Measurements from ENCODE around the gene TAS2R39. TPM values are rescaled to one million over a fixed set of nuclear protein-coding genes. Genes with fewer than 3 reads are reported as not detected.

The TAS2R39 gene
- total RNA-seq, 2 experiments from 2014 or later: not detected

- no peak overlapping the region for H3K27ac Mint-ChIP-seq
- DNase-seq (no peak), ATAC-seq (ENCODE audit: poor library complexity) (no peak)
- no peak overlapping the region for H3K4me3 Mint-ChIP-seq
- no peaks in the 10 kb centered on the region for H3K9me3 Mint-ChIP-seq
- no peak for TF ChIP-seq CTCF (IDR thresholded peaks at IDR 0.05)
- H3K27me3 Mint-ChIP-seq: peaks cover 15% of the 10 kb centered on the region
- Histone ChIP-seq H3K4me3 (ENCODE audit: low read length) (no peak overlapping the region), H3K27ac (ENCODE audit: low read depth in 1 of 2, low read length in 2 of 2) (no peak overlapping the region), H3K27me3 (ENCODE audit: control insufficient read depth in 1 of 2, insufficient read depth in 2 of 2, low read length in 2 of 2) (peaks cover 0 to 6% of the 10 kb centered on the region in 2 experiments), H3K9me3 (ENCODE audit: control insufficient read depth in 1 of 2, insufficient read depth in 1 of 2, low read length in 2 of 2) (no peaks in the 10 kb centered on the region), H3K36me3 (ENCODE audit: insufficient read depth, low read length) (no peaks in the 10 kb centered on the region), H3K4me1 (ENCODE audit: insufficient read depth, low read length) (no peaks in the 10 kb centered on the region)
- no peaks in the 10 kb centered on the region for H3K36me3 Mint-ChIP-seq (ENCODE audit: low read depth)
- intact Hi-C loops (cut with DNase I, micrococcal nuclease): loop anchor here (5.0 to 10.0 kb wide), 9 partner anchors 333 to 916 kb away; partner anchors contain the start of genes EPHB6 (in 1 of the 2) and TRPV6 (in 1 of the 2)
- ChIA-PET CTCF (interaction anchor here (0.7 to 0.9 kb wide), 2 partner anchors 23 to 154 kb away, joined by 3 read pairs; no protein-coding TSS in a partner anchor), POLR2A (no interaction called here)
- no peaks in the 10 kb centered on the region for H3K4me1 Mint-ChIP-seq (ENCODE audit: low read depth)
Observed at GRCh38 chr7:143217806-143218205, 34.6 kb downstream of the TAS2R39 start.

GRCh38 chr7:143221286-143221685 lies 38.1 kb downstream of the TAS2R39 start:
- DNase-seq (no peak), ATAC-seq (ENCODE audit: poor library complexity) (no peak)
- no peaks in the 10 kb centered on the region for H3K4me1 ChIP-seq (ENCODE audit: insufficient read depth, low read length)
- no peak overlapping the region for H3K27ac ChIP-seq (ENCODE audit: low read depth in 1 of 2, low read length in 2 of 2)
- POLR2A ChIA-PET: interaction anchor here (0.6 kb wide), 1 partner anchor 122 kb away, joined by 3 read pairs; no protein-coding TSS in a partner anchor
- Mint-ChIP-seq H3K36me3 (ENCODE audit: low read depth) (no peaks in the 10 kb centered on the region), H3K9me3 (no peaks in the 10 kb centered on the region), H3K27me3 (peaks cover 17% of the 10 kb centered on the region), H3K4me1 (ENCODE audit: low read depth) (no peaks in the 10 kb centered on the region), H3K4me3 (no peak overlapping the region), H3K27ac (no peak overlapping the region)
- intact Hi-C loops (cut with DNase I, micrococcal nuclease): no loop called here
- H3K27me3 ChIP-seq (ENCODE audit: control insufficient read depth in 1 of 2, insufficient read depth in 2 of 2, low read length in 2 of 2): peaks cover 0 to 6% of the 10 kb centered on the region in 2 experiments
- no peak overlapping the region for H3K4me3 ChIP-seq (ENCODE audit: low read length)
- CTCF ChIA-PET: no interaction called here
- H3K36me3 ChIP-seq (ENCODE audit: insufficient read depth, low read length): no peaks in the 10 kb centered on the region
- H3K9me3 ChIP-seq (ENCODE audit: control insufficient read depth in 1 of 2, insufficient read depth in 1 of 2, low read length in 2 of 2): no peaks in the 10 kb centered on the region
- TF ChIP-seq CTCF (IDR thresholded peaks at IDR 0.05): no peak

GRCh38 chr7:143221737-143222136 lies 38.5 kb downstream of the TAS2R39 start, which contains the start of gene TAS2R40:
Gene TAS2R40 (plus strand): TSS chr7:143222037. CDS start chr7:143222079, 42 bp downstream.
- intact Hi-C loops (cut with DNase I, micrococcal nuclease): no loop called here
- H3K9me3 ChIP-seq (ENCODE audit: control insufficient read depth in 1 of 2, insufficient read depth in 1 of 2, low read length in 2 of 2): no peaks in the 10 kb centered on the region

More at GRCh38 chr7:143221737-143222136, 38.5 kb downstream of the TAS2R39 start, which contains the start of gene TAS2R40:
- peaks cover 17% of the 10 kb centered on the region for H3K27me3 Mint-ChIP-seq
- no peaks in the 10 kb centered on the region for H3K36me3 Mint-ChIP-seq (ENCODE audit: low read depth)
- POLR2A ChIA-PET: no interaction called here
- CTCF ChIA-PET: no interaction called here
- no peaks in the 10 kb centered on the region for H3K4me1 Mint-ChIP-seq (ENCODE audit: low read depth)
- H3K27ac Mint-ChIP-seq: no peak within 1 kb of the TSS
- TF ChIP-seq CTCF (IDR thresholded peaks at IDR 0.05): no peak
- no peak within 1 kb of the TSS for H3K4me3 ChIP-seq (ENCODE audit: low read length)
- H3K36me3 ChIP-seq (ENCODE audit: insufficient read depth, low read length): no peaks in the 10 kb centered on the region
- H3K4me3 Mint-ChIP-seq: no peak within 1 kb of the TSS
- H3K9me3 Mint-ChIP-seq: no peaks in the 10 kb centered on the region
- no peak for ATAC-seq (ENCODE audit: poor library complexity)
- peaks cover 0 to 6% of the 10 kb centered on the region in 2 experiments for H3K27me3 ChIP-seq (ENCODE audit: control insufficient read depth in 1 of 2, insufficient read depth in 2 of 2, low read length in 2 of 2)
- DNase-seq: no peak
- H3K27ac ChIP-seq (ENCODE audit: low read depth in 1 of 2, low read length in 2 of 2): no peak within 1 kb of the TSS
- no peaks in the 10 kb centered on the region for H3K4me1 ChIP-seq (ENCODE audit: insufficient read depth, low read length)
